K562 (cell line): ENCODE results near the gene SCYL2. TPM values are rescaled to one million over a fixed set of nuclear protein-coding genes. Genes with fewer than 3 reads are reported as not detected.

Source experiments
- ATAC-seq: fragments of 200-7000 bp; cut with Tn5 transposase; 3 replicates; pipeline ENCODE4 v1.9.1; 2020; ENCODE audit warnings: moderate library complexity
- BruUV-seq: library from RNA; stranded (reverse); fragments of 400-500 nt; replicated peaks from 2 replicates; lab custom pipeline; 2021; lab: Mats Ljungman, UMichigan
- CTCF ChIA-PET: fragments of 300-600 bp; formaldehyde crosslinking; extraction: SDS; loops from one replicate; lab custom pipeline; 2021; ENCODE audit warnings: low intra/inter-chr PET ratio; lab: Yijun Ruan, JAX
- POLR2A ChIA-PET: fragments of 300-600, 350-650 bp; sonication (Branson Sonifier 250); formaldehyde crosslinking; extraction: SDS; loops from one replicate; lab custom pipeline; 2021; ENCODE audit warnings: antibody characterized with exemption, inconsistent platforms; lab: Yijun Ruan, JAX
- DNase-seq, 4 experiments: peaks; one replicate each; pipeline versions ENCODE4 v3.0.0 to v3.0.0-alpha.2; 2011 to 2018; ENCODE audit warnings: low spot score in 3 of 4, mixed read lengths in 3 of 4; ENCODE audit errors: extremely low read depth in 1 of 4
- FAIRE-seq: peaks from 2 replicates; lab custom pipeline; 2011; peaks lifted over from hg19 to GRCh38; lab: Jason Lieb, UNC
- H2AFZ ChIP-seq: 2 replicates; pipeline ENCODE4 v1.6.0; 2011; ENCODE audit warnings: low read depth, low read length, control low read depth, inconsistent platforms
- H3K27ac ChIP-seq: fragments of 200-600 bp; 3 replicates; pipeline ENCODE4 v1.8.0; 2011; ENCODE audit warnings: low read depth, mild to moderate bottlenecking, control low read depth, inconsistent platforms, low read length, moderate library complexity, mixed read lengths; ENCODE audit errors: extremely low read depth
- H3K27me3 ChIP-seq, 2 experiments: fragments of 300-600 bp in 1 of 2; 2 replicates in 1 of 2; 3 replicates in 1 of 2; pipeline versions ENCODE4 v1.6.0 to v1.8.0; 2011; ENCODE audit warnings: inconsistent platforms in 2 of 2, low read length in 2 of 2, mild to moderate bottlenecking in 1 of 2, mixed read lengths in 1 of 2, moderate library complexity in 1 of 2; ENCODE audit not compliant: control insufficient read depth in 2 of 2, insufficient read depth in 2 of 2
- H3K36me3 ChIP-seq: fragments of 300-600 bp; 3 replicates; pipeline ENCODE4 v1.8.0; 2011; ENCODE audit warnings: mild to moderate bottlenecking, low read length, inconsistent platforms; ENCODE audit not compliant: control insufficient read depth, insufficient read depth
- H3K4me1 ChIP-seq, 2 experiments: fragments of 200-600 bp in 1 of 2; replicated peaks in 1 of 2; 2 replicates in 1 of 2; 3 replicates in 1 of 2; pipeline versions ENCODE4 v1.5.1 to v1.8.0; 2011; ENCODE audit warnings: inconsistent platforms in 2 of 2, low read length in 2 of 2, mild to moderate bottlenecking in 1 of 2, mixed read lengths in 1 of 2, moderate library complexity in 1 of 2; ENCODE audit not compliant: control insufficient read depth in 2 of 2, insufficient read depth in 2 of 2
- H3K4me2 ChIP-seq: 2 replicates; pipeline ENCODE4 v1.6.1; 2011; ENCODE audit warnings: low read length, control low read depth, inconsistent platforms, mixed read lengths; ENCODE audit not compliant: insufficient read depth
- H3K4me3 ChIP-seq: fragments of 200-600 bp; sonication (generic), shearing (Covaris generic); 2 replicates; pipeline ENCODE4 v1.5.1; 2016; ENCODE audit warnings: control low read depth, inconsistent platforms
- H3K79me2 ChIP-seq: fragments of 200-600 bp; 3 replicates; pipeline ENCODE4 v1.8.0; 2011; ENCODE audit warnings: low read length, inconsistent platforms; ENCODE audit not compliant: control insufficient read depth, insufficient read depth
- H3K9ac ChIP-seq, 2 experiments: 2 replicates each; pipeline versions ENCODE4 v1.6.0 to v1.6.1; 2011; ENCODE audit warnings: low read depth in 2 of 2, low read length in 2 of 2, control low read depth in 1 of 2, inconsistent platforms in 1 of 2, mild to moderate bottlenecking in 1 of 2, mixed read lengths in 1 of 2; ENCODE audit not compliant: insufficient read depth in 1 of 2
- H3K9me1 ChIP-seq: one replicate; pipeline ENCODE4 v1.6.0; 2011; ENCODE audit warnings: inconsistent platforms, mild to moderate bottlenecking, low read length, moderate library complexity; ENCODE audit not compliant: control insufficient read depth, insufficient read depth
- H3K9me3 ChIP-seq: replicated peaks from 2 replicates; pipeline ENCODE4 v1.5.1; 2011; ENCODE audit warnings: low read depth, low read length, inconsistent platforms; ENCODE audit not compliant: control insufficient read depth, insufficient read depth
- H4K20me1 ChIP-seq: replicated peaks from 2 replicates; pipeline ENCODE4 v1.6.1; 2011; ENCODE audit warnings: low read length, inconsistent platforms, mixed read lengths; ENCODE audit not compliant: control insufficient read depth, insufficient read depth
- BRCA1 ChIP-seq, 2 experiments: fragments of 450-650 bp in 1 of 2; sonication (generic) in 1 of 2; formaldehyde crosslinking in 1 of 2; IDR thresholded peaks; 2 replicates each; pipeline versions ENCODE4 v1.5.0 to v1.6.1; 2017 to 2020; ENCODE audit warnings: mild to moderate bottlenecking in 1 of 2, missing genetic modification reagents in 1 of 2
- BRD9 ChIP-seq: fragments of 450-650 bp; IDR thresholded peaks from 2 replicates; pipeline ENCODE4 v1.6.1; 2018; ENCODE audit warnings: low read depth; ENCODE audit not compliant: partially characterized antibody
- DPF2 ChIP-seq: fragments of 450-650 bp; IDR thresholded peaks from 2 replicates; pipeline ENCODE4 v1.6.1; 2016
- ETV5 ChIP-seq: sonication (generic); formaldehyde crosslinking; IDR thresholded peaks from 2 replicates; pipeline ENCODE4 v1.4.0; 2020; ENCODE audit warnings: low read depth, mild to moderate bottlenecking, missing genetic modification reagents
- MLX ChIP-seq, 2 experiments: fragments of 450-650 bp in 1 of 2; sonication (generic) in 1 of 2; formaldehyde crosslinking; conservative IDR thresholded peaks; 2 replicates each; pipeline versions ENCODE4 v1.4.0 to v1.8.1; 2020 to 2022; ENCODE audit warnings: mild to moderate bottlenecking in 1 of 2, missing genetic modification reagents in 1 of 2
- ZNF277 ChIP-seq: fragments of 250-450 bp; sonication (Bioruptor Pico); IDR thresholded peaks from 2 replicates; pipeline ENCODE4 v1.8.0; 2022; ENCODE audit warnings: inconsistent platforms, mild to moderate bottlenecking, moderate library complexity, borderline replicate concordance
- ZNF449 ChIP-seq: fragments of 250-450 bp; sonication (Bioruptor Pico); IDR thresholded peaks from 2 replicates; pipeline ENCODE4 v1.8.0; 2022; ENCODE audit warnings: moderate library complexity, mild to moderate bottlenecking, inconsistent platforms
- WGBS: fragments of 100-300 bp; shearing (Covaris generic); methylation state at CpG from one replicate; pipeline ENCODE4 v1.1.6; 2016; ENCODE audit warnings: low coverage, mixed read lengths; ENCODE audit not compliant: insufficient coverage; ENCODE audit errors: missing lambda C conversion rate; 5-methylcytosine and 5-hydroxymethylcytosine counted together
- in situ Hi-C: fragments of 300-500 bp; cut with MboI; formaldehyde crosslinking; loops from 4 replicates; pipeline ENCODE4 v1.15.0; 2018; ENCODE audit warnings: inconsistent platforms, mixed read lengths
- intact Hi-C: fragments of 100-400 bp; cut with micrococcal nuclease; formaldehyde crosslinking; loops from 2 replicates; pipeline ENCODE4 v1.14.2; 2022
- polyA plus RNA-seq, 8 experiments: library from polyadenylated mRNA; depleted of rRNA in 4 of 8; stranded (reverse) in 5 of 8; unstranded in 3 of 8; fragments of >200 nt; fragmentation: Nextera tagmentation in 2 of 8; fragmentation: Illumina TruSeq in 1 of 8; extraction: Ambion mirVana in 2 of 8; extraction: Trizol in 1 of 8; gene quantifications; 2 replicates each; pipeline versions ENCODE4 v1.2.1 to v1.2.3, GENCODE V29; 2011 to 2014; ENCODE audit warnings: inconsistent platforms in 1 of 8, missing spikeins in 1 of 8
- total RNA-seq, 7 experiments: library from RNA; depleted of rRNA in 6 of 7; stranded (reverse); fragments of >200 nt in 6 of 7; fragmentation: Illumina TruSeq in 2 of 7; extraction: Trizol in 2 of 7; gene quantifications; 2 replicates each; pipeline versions ENCODE4 v1.2.1 to v1.2.3, GENCODE V29; 2011 to 2021; ENCODE audit warnings: low replicate concordance in 1 of 7

Gene SCYL2
- total and polyA plus RNA-seq, 9 of the 15 experiments (the other 6 are each of a cell fraction or from before 2014, with no cell fraction given) = 9.9 to 49.0 (median 32.9) TPM

GRCh38 chr12:100356644-100357223, 89.8 kb downstream of the SCYL2 start, which contains the start of gene SLC17A8:
Gene SLC17A8, plus strand, starts transcription at chr12:100357074. Its CDS starts 318 bp downstream, at chr12:100357392.
- no peaks in the 10 kb centered on the region for H3K36me3 ChIP-seq
- no peaks in the 10 kb centered on the region for H3K79me2 ChIP-seq
- no peaks in the 10 kb centered on the region for H3K9me3 ChIP-seq
- H3K27ac ChIP-seq = no peak within 1 kb of the TSS
- H3K4me1 ChIP-seq = no peaks in the 10 kb centered on the region
- no peaks in the 10 kb centered on the region for H3K9me1 ChIP-seq
- CTCF ChIA-PET = no interaction called here
- ATAC-seq (peak; percentile 73), FAIRE-seq (no peak), DNase-seq (no peak)
- in situ Hi-C loops = loop anchor here (10.0 kb wide), 1 partner anchor 198 kb away; no protein-coding TSS in a partner anchor
- no peak within 1 kb of the TSS for H3K4me3 ChIP-seq
- H2AFZ ChIP-seq = no peak within 1 kb of the TSS
- intact Hi-C loops = no loop called here
- no peak for TF ChIP-seq ZNF449
- TF ChIP-seq ZNF277 (CRISPR knock-in tag) = no peak
- TF ChIP-seq DPF2 = no peak
- no peak for TF ChIP-seq BRCA1 (IDR thresholded peaks at IDR 0.05)
- no peak for TF ChIP-seq BRCA1 (CRISPR knock-in tag; IDR thresholded peaks at IDR 0.05)
- no peak for TF ChIP-seq BRD9
- TF ChIP-seq ETV5 (CRISPR knock-in tag) = no peak
- no peak for TF ChIP-seq MLX (CRISPR knock-in tag; conservative IDR thresholded peaks at IDR 0.05)
- H3K4me2 ChIP-seq = no peak within 1 kb of the TSS
- H4K20me1 ChIP-seq = no peaks in the 10 kb centered on the region
- WGBS = 2% methylated on average over 12 of the region's 13 CpGs
- H3K9ac ChIP-seq = no peak within 1 kb of the TSS
- POLR2A ChIA-PET = no interaction called here
- H3K27me3 ChIP-seq = peaks cover 0 to 19% of the 10 kb centered on the region in 2 experiments; a peak in 3 of 5 replicates
- no TSS peak for BruUV-seq
